HG03196 (cell line): ENCODE measurements around the gene KLF3.

Experiments
- ATAC-seq: cut with Tn5 transposase; IDR thresholded peaks from one replicate; pipeline ENCODE4 v1.9.1; 2021; ENCODE audit not compliant: unreplicated experiment

The KLF3 gene

DNA sequence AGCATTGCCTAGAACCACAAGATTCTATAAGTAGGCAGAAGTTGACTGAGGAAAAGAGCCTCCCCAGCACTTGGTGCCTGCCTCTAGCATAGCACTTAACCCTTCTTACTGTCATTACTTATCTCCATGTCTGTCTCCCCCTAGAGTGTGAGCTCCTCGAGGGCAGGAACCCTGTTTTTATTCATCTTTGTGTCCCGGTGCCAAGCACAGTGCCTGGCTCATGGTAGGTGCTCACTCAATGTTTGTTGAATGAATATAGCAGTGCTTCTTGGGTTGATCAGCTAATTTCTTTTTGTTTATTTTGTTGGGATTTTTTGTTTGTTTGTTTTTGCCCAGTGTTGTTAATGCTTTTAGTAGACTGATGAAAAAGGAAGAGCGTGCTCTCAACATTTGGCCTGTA, 30.3 kb downstream of the KLF3 start:
- ATAC-seq, result no peak

DNA sequence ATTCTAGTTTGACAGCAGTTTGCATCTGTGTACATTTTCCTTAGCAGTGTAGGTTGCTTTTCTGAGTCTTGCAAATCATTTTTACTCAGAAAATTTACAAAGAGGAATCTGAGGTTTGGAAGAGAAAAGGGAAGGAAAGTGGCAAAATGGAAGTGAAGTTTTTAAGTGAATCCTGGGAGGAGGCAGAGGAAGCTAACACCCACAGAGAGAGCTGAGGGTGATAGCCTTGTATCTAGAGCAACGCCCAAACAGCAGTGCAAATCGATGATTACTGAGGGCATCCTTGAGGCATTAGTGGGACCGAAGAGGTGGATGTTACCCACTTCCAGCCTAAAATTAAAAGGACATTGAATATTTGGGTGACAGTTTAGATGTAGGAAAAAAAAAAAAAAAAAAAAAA, 31.8 kb downstream of the KLF3 start:
- no peak for ATAC-seq

DNA sequence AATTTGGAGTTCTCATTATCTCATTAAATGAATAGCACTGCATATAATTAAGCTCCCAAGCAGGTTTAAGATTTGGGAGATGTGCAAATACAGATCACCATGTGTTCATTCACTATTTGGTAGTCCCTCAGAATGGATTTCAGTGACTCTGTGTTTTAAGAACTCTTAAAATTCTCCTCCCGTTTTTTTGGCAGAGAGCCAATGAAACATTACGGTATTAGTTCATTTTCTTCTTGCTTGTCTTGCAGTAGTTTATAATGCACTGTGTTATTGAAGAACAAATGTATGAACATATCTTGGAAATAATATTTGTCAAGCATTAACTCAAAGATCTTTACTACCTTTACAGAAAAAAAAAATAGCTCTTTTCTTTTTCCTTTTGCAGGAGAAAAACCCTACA, 32.7 kb downstream of the KLF3 start:
- no peak for ATAC-seq

DNA sequence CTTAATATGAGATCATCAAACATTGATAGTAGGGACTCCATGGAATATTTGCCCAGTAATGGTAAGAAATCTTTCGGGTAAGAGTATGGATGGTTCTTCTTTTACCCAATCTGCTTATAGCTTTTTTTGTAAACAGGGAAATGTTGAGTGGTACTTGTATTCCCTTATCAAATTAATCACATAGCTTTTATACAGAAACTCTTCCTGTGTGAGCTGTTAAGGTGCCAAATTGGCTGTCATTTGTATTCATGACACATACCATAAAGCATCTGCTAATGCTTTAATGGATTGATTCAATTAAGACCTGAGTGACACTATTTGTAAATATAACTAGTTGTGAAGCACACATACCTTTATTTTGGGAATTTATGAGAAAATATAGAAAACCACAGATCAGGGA, 34.2 kb downstream of the KLF3 start:
- no peak for ATAC-seq

DNA sequence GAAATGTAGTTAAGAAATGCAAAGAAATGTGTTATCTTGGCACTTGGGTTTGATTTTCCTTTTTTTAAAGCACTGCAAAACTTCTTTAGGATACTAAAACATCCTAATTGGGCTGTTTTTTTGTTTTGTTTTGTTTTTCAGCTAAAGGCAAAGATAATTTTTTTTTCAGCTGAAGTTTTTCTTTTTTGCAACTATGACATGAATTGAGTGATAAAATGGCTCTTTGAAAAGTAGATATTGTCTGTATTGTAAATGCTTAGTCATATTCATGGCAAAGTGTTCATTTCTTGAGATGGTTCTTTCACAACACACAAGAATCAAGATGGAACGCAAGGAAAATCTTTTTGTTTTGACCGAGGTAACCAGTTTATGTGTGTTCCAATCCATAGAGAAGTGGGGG, 35.1 kb downstream of the KLF3 start:
- no peak for ATAC-seq

DNA sequence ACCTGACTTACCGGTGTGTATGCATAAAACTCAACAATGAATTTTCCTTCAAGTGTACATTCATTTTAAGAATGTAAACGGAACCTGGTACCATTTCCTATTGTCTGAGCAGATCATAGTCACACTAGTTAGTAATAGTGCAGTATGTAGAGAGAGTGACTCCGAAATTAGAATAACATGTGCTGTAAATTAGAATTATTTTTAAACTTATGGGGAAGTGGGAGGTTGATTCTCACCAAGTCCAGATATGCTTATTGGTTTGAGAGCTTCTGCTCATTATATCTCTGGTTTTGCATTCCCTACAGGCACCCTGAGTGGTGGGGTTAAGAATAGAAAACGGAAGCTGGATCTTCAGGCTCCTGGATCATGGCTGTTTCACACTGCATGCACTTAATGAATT, 39.6 kb downstream of the KLF3 start:
- ATAC-seq, result no peak

DNA sequence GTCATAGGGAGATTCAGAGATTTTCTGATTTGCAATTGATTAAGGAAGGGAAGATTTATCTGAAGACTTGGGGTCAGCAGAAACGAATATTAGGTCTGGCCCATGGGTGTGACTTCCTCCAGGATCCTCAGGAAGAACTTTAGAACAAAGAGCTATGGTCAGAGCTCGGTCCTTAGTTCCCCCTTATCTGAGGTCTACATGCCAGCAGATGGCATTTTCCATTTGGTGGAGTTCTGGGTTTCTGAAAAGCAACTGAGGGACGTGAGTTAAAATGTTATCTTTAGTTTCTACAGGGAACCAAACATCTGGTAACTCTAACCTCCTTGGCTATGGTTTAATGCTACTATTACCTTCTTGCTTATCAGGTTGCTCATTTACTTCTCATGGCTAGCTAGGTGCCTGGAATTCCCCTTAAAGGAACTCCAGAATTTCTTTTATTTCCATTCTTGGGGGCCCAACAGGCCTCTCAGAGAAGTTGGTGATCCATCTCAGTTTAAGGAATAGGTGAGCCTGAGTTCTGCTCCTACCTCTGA, 40.7 kb downstream of the KLF3 start:
- no peak for ATAC-seq

DNA sequence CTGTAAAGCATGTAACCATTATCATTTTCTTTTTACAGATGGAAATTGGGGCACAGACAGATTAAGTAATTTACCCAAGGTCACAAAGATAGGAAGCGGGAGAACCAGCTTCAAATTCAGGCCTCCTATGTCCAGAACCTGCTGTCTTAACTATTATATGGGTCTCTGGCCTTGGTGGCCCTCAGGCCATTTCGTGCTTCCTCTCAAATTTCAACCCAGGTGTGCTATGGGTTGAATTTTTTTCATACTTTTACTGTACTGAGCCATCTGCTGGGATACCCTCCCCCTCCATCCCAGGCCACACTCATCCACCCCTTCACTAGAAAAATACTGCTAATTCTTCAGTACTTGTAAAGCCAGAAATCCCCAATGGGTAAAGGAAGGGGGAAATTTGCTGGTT, 42.3 kb downstream of the KLF3 start:
- no peak for ATAC-seq

DNA sequence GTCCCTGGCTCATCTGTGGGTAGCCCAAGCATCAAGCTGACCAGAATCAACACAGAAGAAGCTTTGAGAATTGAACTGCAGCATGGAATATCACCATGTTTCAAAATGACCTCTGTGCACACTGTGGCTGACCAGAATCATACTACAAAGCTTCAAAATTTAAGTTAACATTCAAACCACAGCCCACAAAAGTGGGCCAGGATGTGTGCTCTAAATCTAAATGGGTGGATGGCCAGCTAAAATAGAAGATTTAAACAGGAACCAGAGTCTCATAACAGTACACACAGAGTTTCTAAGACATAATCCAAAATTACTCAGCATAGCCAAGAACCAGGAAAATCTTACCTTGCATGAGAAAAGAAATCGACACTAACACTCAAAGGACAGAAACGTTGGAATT, 46.1 kb downstream of the KLF3 start:
- ATAC-seq, result peak; percentile 73

DNA sequence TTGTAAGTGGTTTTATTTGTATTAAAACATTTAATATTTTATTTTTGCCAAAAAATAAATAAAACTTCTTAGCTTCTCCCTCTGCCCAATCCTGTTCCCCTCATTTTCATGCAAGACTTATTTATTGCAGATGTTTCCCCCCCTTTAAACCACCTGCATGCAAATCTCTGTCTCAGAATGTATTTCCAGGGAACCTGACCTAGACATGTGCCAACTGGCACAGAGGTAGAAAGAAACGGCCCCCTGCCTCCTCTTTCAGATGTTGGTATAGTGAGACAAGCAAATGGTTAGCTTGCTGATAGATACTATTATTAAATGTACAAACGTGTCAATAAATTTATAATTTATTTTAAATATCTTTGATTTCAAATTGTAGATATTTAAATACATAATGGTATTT, 47.1 kb downstream of the KLF3 start:
- no peak for ATAC-seq

DNA sequence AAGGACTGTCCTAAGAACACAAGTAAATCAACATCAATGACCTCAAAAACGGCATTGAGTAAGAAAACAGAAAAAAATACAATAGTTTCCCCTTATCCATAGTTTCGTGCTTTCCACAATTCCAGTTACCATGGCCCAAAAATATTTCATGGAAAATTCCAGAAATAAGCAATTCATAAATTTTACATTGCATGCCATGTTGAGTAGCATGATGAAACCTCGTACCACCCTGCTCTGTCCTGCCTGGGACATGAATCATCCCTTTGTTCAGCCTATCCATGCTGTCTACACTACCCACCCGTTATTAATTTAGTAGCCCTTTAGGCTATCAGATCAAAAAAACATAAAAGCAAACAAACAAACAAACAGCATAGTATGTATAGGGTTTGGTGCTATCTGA, 51.1 kb downstream of the KLF3 start:
- ATAC-seq, result no peak

DNA sequence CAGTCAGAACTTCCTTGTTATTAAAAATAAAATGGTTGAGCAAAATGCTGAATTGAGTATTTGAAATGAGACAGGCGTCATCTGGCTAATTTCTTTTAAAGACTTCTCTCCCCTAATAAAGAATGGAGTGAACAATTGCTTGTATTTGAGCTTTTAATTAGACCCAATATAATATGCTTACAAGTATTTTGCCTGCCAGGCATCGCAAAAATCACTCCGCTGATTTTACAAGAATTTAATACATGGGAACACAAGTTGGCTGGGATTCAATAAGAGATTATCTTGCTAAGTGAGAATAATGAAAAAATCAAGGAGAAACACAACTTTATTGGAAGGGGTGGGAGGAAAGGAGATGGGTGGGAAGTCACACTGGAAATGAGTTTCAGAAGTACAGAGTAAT, 52.3 kb downstream of the KLF3 start:
- ATAC-seq, result no peak

DNA sequence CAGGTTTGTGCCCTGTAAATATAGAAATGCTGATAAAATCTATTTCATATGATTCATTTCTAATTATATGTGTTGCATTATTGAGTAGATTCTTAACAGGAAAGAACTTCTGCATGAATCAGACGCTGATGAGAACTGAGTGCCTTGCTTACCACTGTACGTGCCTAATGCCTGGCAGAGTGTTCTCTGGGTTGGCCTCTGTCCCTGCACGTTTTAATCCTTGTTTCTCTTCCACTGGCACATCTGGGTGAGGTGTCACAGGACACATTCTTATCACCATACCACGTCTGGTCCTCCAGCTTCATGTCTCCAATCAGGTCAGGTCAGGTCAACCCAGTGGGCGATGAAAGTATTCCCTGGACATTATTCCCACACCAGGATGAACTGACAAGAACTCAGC, 53.6 kb downstream of the KLF3 start:
- ATAC-seq, result no peak

DNA sequence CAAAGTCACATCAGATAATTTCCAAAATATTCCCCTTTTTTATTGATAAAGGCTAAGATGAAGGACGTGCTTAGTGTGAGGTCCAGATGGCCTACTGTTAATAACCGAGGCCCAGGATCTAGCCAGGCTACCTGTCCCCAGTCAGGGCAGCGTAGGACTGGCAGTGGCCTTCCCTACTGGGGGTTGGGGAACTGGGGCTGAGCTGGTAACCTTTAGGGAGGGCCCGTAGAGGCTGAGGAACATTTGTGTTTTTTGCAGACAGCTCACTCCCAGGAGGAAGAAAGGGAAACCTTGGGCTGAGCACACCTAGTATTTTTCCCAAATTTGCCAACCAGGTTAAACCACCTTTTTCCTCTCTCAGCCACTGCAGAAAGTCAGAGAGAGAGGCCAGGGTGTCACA, 59.1 kb downstream of the KLF3 start:
- no peak for ATAC-seq

DNA sequence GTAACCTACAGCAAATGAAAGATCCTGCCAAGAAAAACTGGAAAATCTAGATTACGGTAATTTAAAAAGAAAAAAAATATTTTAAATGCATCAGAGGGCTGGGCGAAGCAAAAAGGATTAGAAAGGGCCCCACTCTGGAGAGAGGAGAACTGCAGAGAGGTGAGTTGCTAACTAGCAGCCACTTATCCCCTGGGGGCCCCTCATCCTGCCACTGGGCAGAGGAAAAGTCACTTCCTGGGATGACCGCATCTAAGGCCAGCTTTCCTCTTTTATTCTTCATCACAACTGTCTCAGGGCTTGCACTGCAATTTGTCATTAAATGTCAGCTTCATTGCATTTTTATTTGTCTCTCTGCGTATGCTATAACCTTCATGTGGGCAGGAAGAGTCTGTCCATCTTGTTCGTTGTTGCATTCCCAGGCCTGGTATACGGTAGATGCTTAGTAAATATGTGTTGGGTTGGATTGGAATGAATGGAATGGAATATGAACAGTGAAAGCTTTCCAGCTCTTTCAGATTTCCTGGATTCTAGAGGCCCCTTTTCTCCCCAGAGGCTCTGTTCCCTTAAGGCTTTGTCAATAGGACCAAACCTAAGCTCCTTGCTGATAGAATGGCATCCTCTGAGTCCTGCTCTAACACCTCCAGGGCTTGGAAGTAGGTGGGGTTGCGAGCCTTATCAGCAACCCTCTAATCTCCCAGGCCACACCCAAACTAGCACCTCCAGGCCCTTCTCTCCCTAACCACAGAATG, 59.9 kb downstream of the KLF3 start:
- ATAC-seq, result no peak

DNA sequence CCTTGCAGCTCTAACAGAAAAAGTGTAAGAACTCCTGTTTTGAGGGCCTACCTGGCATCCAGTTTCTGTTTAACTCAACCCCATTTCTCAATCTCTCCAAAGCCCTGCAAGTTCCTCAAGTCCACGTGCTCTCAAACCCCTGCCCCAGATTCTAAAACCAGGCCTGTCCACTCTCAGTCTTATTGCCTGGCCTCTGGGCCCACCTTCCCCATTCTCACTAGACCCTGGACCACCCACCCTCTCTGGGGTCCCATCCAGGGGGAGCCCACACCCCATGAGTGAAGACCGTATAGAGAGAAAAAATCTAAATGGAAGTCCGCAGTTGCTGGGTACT, 60.4 kb downstream of the KLF3 start:
- no peak for ATAC-seq

DNA sequence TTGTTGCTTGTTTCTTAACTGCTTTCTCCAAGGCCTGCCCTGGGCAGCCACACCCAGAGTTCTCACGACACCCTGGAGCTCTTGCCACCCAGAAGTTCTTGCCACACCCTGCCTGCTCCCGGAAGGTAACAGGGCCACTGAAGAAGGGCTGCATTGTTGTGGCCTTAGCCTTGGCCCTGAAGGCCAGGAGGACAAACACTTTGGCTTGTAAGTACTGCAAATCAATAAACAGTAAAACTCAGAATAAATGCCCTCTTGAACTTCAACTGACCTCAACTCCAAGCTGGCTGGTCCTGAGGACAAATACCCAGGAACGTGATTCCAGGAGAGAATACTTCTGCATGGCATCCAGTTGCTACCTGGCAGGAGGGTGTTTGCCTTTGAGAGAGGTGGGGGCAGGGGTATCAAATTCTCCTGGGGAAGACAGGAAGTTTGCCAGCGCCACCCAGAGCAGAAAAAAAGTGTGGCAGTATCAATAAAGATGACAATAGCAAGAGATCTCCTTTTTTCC, 64.7 kb downstream of the KLF3 start:
- ATAC-seq, result no peak

DNA sequence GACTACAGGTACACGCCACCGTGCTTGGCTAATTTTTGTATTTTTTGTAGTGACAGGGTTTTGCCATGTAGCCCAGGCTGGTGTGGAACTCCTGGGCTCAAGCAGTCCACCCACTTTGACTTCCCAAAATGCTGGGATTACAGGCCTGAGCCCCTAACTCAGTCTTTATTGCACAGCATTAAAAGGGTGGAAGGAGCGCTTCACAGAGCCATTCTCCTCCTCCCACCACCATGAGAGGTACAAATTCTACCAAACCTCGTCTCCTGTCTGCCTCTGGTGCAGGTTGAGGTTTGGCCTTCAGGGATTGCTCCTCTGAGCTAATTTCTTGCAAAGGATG, 66.5 kb downstream of the KLF3 start:
- no peak for ATAC-seq

DNA sequence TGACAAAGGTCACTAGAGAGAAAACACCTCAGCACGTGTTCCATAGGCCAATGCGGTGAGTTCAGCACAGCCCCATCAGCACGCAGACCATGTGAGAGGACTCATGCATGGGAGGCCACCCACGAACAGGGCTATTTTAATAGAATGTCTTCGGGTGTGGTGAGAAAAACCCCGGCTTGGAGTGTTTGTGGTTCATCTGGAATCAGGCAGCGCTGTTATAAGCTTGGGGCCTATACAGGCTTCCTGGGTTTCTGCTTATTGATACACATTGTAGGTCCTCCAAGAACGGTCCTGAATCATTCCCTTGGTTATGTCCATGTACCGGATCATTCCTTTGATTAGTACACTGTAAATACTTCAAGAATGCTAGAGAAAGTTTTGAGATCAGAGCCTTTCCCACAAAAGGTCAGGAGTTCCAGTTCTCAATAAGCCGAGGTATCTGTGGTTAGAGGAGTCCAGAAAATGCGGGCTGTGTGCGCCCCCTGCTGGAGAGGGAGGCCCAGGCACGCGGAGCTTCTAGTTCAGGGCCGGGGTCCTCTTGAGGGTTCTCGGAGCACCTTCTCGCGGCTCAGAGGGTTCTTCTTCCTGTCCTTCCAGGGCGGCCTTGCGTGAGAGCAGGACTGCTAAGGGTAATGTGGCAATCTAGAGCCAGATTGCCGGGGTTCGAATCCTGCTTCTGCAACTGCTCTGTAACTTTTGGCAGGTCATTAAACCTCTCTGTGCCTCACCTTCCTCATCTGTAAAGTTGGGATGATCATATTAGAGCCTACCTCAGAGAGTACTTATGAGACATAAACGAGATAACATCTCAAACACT, 67.0 kb downstream of the KLF3 start:
- peak; percentile 83 for ATAC-seq

DNA sequence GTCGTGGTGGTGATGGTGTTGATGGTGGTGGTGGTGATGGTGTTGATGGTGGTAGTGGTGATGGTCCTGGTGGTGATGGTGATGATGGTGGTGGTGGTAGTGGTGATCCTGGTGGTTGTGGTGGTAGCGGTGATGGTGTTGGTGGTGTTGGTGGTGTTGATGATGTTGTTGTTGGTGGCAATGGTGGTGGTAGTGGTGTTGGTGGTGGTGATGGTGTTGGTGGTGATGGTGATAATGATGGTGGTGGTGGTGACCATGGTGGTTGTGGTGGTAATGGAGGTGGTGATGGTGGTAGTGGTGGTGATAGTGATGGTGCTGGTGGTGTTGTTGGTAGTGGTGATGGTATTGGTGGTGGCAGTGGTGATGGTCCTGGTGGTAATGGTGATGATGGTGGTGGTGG, 69.7 kb downstream of the KLF3 start:
- ATAC-seq, result no peak

DNA sequence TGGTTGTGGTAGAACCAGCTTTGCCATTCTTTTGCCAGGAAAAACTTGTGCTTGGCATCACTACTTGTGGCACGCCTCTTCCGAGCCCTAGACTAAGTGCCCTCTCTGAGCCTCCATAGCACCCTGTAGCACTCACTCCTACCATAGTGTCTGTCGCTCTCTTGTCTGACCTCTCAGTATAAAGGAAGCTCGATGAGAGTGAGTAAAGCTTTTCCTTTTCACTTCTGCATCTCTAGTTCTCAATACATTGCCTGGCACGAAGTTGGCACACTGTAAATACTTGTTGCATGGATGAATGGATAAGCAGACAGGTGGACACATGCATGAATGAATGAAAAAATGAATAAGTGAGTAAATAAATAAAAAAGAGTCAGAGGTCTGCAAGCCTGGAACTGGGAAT, 70.4 kb downstream of the KLF3 start:
- ATAC-seq, result no peak

DNA sequence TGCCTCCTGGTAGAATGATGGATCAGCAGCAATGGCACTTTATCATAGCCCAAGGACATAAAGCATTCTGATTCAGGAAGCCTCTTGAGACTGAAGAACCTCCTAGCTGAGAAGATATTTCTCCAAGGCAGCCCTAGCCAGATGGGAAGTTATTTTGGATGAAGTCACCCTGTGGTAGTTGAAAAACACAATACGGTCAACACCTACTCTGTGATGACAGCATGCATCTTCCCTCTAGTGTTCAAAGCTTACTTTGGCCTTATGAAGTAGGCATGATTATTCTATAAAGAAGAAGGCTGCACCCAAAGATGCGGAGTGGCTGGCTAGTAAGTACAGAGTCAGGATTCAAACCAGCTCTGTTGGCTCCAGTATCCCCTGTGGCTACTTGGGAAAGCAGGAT, 70.9 kb downstream of the KLF3 start:
- no peak for ATAC-seq
